HG02852 (cell line): Measurements from ENCODE around the gene MRPL50.

Experiments
- ATAC-seq: cut with Tn5 transposase; IDR thresholded peaks from one replicate; pipeline ENCODE4 v1.9.1; 2021; ENCODE audit warnings: mild to moderate bottlenecking, moderate library complexity; ENCODE audit not compliant: unreplicated experiment

Gene MRPL50

GRCh38 chr9:101381118-101381517 is 17.3 kb downstream of the MRPL50 start:
- no peak for ATAC-seq

GRCh38 chr9:101380295-101380694 is 18.1 kb downstream of the MRPL50 start:
- ATAC-seq = no peak

- no peak for ATAC-seq
These were observed 22.1 kb downstream of the MRPL50 start for GRCh38 chr9:101376111-101376848.

- no peak for ATAC-seq
These were observed 22.9 kb downstream of the MRPL50 start for GRCh38 chr9:101375546-101375945.

- ATAC-seq = no peak
These were observed 25.9 kb downstream of the MRPL50 start for GRCh38 chr9:101372327-101373118.

- no peak for ATAC-seq
These were observed 26.6 kb downstream of the MRPL50 start for GRCh38 chr9:101371813-101372212.

- ATAC-seq = no peak
These were observed 28.4 kb downstream of the MRPL50 start for GRCh38 chr9:101369884-101370531.

- no peak for ATAC-seq
These were observed 29.1 kb downstream of the MRPL50 start for GRCh38 chr9:101369286-101369685.

- no peak for ATAC-seq
These were observed 31.1 kb downstream of the MRPL50 start for GRCh38 chr9:101367323-101367722.

- ATAC-seq = no peak
These were observed 32.2 kb downstream of the MRPL50 start for GRCh38 chr9:101366038-101366756.

- no peak for ATAC-seq
These were observed 33.2 kb downstream of the MRPL50 start for GRCh38 chr9:101365181-101365580.

GRCh38 chr9:101362450-101362849 is 36.0 kb downstream of the MRPL50 start:
- no peak for ATAC-seq

GRCh38 chr9:101360647-101361046 is 37.8 kb downstream of the MRPL50 start:
- ATAC-seq = no peak

GRCh38 chr9:101359679-101360078 is 38.7 kb downstream of the MRPL50 start:
- no peak for ATAC-seq

GRCh38 chr9:101356619-101357018 is 41.8 kb downstream of the MRPL50 start:
- no peak for ATAC-seq

GRCh38 chr9:101354765-101355708 is 43.4 kb downstream of the MRPL50 start:
- ATAC-seq = no peak

GRCh38 chr9:101354143-101354764 is 44.2 kb downstream of the MRPL50 start:
- ATAC-seq = no peak

GRCh38 chr9:101353683-101354082 is 44.7 kb downstream of the MRPL50 start:
- no peak for ATAC-seq

GRCh38 chr9:101352892-101353463 is 45.4 kb downstream of the MRPL50 start:
- ATAC-seq = no peak
